22Rv1 (cell line): ENCODE data around the gene SHISA5.

Experiments used
- ZFX ChIP-seq: fragments of 450-650 bp; IDR thresholded peaks from 2 replicates; pipeline ENCODE4 v1.6.1; 2017; ENCODE audit warnings: antibody characterized with exemption, borderline replicate concordance
- TF ChIP-seq, protein P1 (sequence below): fragments of 450-650 bp; IDR thresholded peaks from 2 replicates; pipeline ENCODE4 v1.5.1; 2017; ENCODE audit warnings: mild to moderate bottlenecking

DNA sequence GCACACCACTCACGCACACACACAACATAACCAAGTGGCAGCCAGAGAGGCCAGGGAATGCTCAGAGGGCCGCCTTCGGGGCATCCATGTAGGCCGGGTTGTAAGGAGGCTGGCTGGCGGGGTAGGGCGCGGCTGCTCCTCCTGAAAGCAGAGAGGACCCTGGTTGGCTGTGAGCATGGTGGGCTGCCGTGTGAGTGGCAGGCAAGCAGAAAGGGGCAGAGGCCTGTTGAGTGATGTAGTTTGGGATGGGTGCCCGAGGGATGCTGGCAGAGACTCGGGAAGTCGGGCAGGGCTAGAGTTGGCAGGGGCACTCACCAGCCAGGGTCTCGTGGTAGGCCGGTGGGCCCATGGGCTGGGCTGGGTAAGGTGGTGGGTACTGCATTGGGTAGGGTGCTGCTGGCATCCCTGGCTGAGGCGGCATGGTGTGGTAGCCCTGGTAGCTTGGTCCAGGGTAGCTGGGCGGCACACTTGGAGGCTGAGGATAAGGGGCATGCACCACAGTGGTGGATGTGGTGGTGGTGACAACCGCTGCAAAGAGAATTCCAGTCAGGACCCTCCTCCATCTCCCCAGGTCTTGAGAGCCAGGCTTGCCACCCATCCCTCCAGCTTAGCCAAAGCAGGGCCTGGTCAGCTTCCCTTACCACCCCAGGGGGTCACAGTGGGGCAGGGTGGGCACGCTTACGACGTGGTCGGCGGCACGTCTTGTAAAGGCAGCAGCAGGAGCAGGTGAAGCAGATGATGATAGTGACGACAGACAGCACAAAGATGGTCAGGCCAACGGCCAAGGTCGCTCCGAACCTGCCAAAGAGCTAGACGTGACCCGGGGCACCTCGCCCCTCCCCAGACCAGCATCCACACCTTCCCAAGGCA, 34.7 kb downstream of the SHISA5 start:
- TF ChIP-seq, protein P1, sequence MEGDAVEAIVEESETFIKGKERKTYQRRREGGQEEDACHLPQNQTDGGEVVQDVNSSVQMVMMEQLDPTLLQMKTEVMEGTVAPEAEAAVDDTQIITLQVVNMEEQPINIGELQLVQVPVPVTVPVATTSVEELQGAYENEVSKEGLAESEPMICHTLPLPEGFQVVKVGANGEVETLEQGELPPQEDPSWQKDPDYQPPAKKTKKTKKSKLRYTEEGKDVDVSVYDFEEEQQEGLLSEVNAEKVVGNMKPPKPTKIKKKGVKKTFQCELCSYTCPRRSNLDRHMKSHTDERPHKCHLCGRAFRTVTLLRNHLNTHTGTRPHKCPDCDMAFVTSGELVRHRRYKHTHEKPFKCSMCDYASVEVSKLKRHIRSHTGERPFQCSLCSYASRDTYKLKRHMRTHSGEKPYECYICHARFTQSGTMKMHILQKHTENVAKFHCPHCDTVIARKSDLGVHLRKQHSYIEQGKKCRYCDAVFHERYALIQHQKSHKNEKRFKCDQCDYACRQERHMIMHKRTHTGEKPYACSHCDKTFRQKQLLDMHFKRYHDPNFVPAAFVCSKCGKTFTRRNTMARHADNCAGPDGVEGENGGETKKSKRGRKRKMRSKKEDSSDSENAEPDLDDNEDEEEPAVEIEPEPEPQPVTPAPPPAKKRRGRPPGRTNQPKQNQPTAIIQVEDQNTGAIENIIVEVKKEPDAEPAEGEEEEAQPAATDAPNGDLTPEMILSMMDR = no peak
- TF ChIP-seq ZFX = no peak
